CD14-positive monocyte (primary cell): ENCODE results near the gene CDH13. TPM values are rescaled to one million over a fixed set of nuclear protein-coding genes. Genes with fewer than 3 reads are reported as not detected.

Experiments used
- DNase-seq, 3 donors: peaks; one replicate each; pipeline ENCODE4 v3.0.0-alpha.2; 2011 to 2022
- H2AFZ ChIP-seq: 2 replicates; pipeline ENCODE4 v1.6.0; 2012; ENCODE audit warnings: mild to moderate bottlenecking, low read depth, low read length, inconsistent platforms; ENCODE audit not compliant: insufficient read depth, poor library complexity, severe bottlenecking
- H3K27ac ChIP-seq, 2 donors: 1 replicate in 1 of 2; 2 replicates in 1 of 2; pipeline ENCODE4 v1.5.1; 2012 to 2013; ENCODE audit warnings: low read length in 2 of 2, control low read depth in 1 of 2, inconsistent platforms in 1 of 2, low read depth in 1 of 2, mild to moderate bottlenecking in 1 of 2
- H3K27me3 ChIP-seq, 2 donors: one replicate each; pipeline versions ENCODE4 v1.6.0 to v1.6.1; 2011 to 2013; ENCODE audit warnings: low read length in 2 of 2; ENCODE audit not compliant: control insufficient read depth in 2 of 2, insufficient read depth in 2 of 2
- H3K36me3 ChIP-seq, 2 donors: replicated peaks in 1 of 2; 1 replicate in 1 of 2; 2 replicates in 1 of 2; pipeline versions ENCODE4 v1.5.1 to v1.6.1; 2012 to 2013; ENCODE audit warnings: low read length in 2 of 2, control low read depth in 1 of 2, inconsistent platforms in 1 of 2, mild to moderate bottlenecking in 1 of 2; ENCODE audit not compliant: insufficient read depth in 2 of 2, control insufficient read depth in 1 of 2
- H3K4me1 ChIP-seq, 2 donors: 1 replicate in 1 of 2; 2 replicates in 1 of 2; pipeline versions ENCODE4 v1.5.1 to v1.6.1; 2012 to 2013; ENCODE audit warnings: low read length in 2 of 2, control low read depth in 1 of 2, inconsistent platforms in 1 of 2, mild to moderate bottlenecking in 1 of 2, moderate library complexity in 1 of 2; ENCODE audit not compliant: insufficient read depth in 2 of 2, control insufficient read depth in 1 of 2
- H3K4me2 ChIP-seq: replicated peaks from 2 replicates; pipeline ENCODE3; 2012; ENCODE audit warnings: low read length, moderate library complexity, mild to moderate bottlenecking; ENCODE audit not compliant: poor library complexity, severe bottlenecking; ENCODE audit errors: extremely low read depth
- H3K4me3 ChIP-seq, 3 experiments: fragments of 200-600 bp in 1 of 3; sonication (generic) in 1 of 3; replicated peaks in 1 of 3; 1 replicate in 2 of 3; 2 replicates in 1 of 3; pipeline ENCODE4 v1.5.1; 2011 to 2013; ENCODE audit warnings: low read length in 3 of 3, mild to moderate bottlenecking in 3 of 3, control low read depth in 2 of 3, low read depth in 2 of 3, inconsistent platforms in 1 of 3, moderate library complexity in 1 of 3
- H3K79me2 ChIP-seq: 2 replicates; pipeline ENCODE4 v1.6.0; 2012; ENCODE audit warnings: mild to moderate bottlenecking, control low read depth, inconsistent platforms, low read length, moderate library complexity; ENCODE audit not compliant: insufficient read depth
- H3K9ac ChIP-seq: 2 replicates; pipeline ENCODE4 v1.6.0; 2017; ENCODE audit warnings: low read length, mild to moderate bottlenecking; ENCODE audit not compliant: insufficient read depth, poor library complexity, severe bottlenecking
- H3K9me3 ChIP-seq, 2 donors: replicated peaks in 1 of 2; 1 replicate in 1 of 2; 2 replicates in 1 of 2; pipeline versions ENCODE4 v1.5.1 to v1.6.1; 2012 to 2013; ENCODE audit warnings: low read length in 2 of 2, control low read depth in 1 of 2; ENCODE audit not compliant: control insufficient read depth in 1 of 2, insufficient read depth in 1 of 2
- H4K20me1 ChIP-seq: 2 replicates; pipeline ENCODE4 v1.6.0; 2012; ENCODE audit warnings: mild to moderate bottlenecking, low read length, control low read depth, moderate library complexity; ENCODE audit not compliant: insufficient read depth
- H3K27ac Mint-ChIP-seq, 7 donors: one replicate each; pipeline ENCODE4 v1.8.0; 2020; ENCODE audit warnings: mild to moderate bottlenecking in 7 of 7, mixed read lengths in 7 of 7, moderate library complexity in 6 of 7, inconsistent platforms in 2 of 7
- H3K27me3 Mint-ChIP-seq, 3 donors: one replicate each; pipeline ENCODE4 v1.8.0; 2021 to 2022; ENCODE audit warnings: low read depth in 3 of 3, mild to moderate bottlenecking in 3 of 3, mixed read lengths in 3 of 3, moderate library complexity in 3 of 3, inconsistent platforms in 1 of 3
- H3K36me3 Mint-ChIP-seq, 2 donors: one replicate each; pipeline ENCODE4 v1.8.0; 2020; ENCODE audit warnings: mixed read lengths in 2 of 2, inconsistent platforms in 1 of 2, mild to moderate bottlenecking in 1 of 2
- H3K4me1 Mint-ChIP-seq: one replicate; pipeline ENCODE4 v1.8.0; 2020; ENCODE audit warnings: mild to moderate bottlenecking, mixed read lengths
- H3K4me3 Mint-ChIP-seq, 2 donors: one replicate each; pipeline ENCODE4 v1.8.0; 2020; ENCODE audit warnings: mild to moderate bottlenecking in 2 of 2, mixed read lengths in 2 of 2, moderate library complexity in 1 of 2
- H3K9me3 Mint-ChIP-seq, 7 donors: one replicate each; pipeline ENCODE4 v1.8.0; 2020 to 2022; ENCODE audit warnings: mixed read lengths in 7 of 7, mild to moderate bottlenecking in 6 of 7, moderate library complexity in 6 of 7, inconsistent platforms in 2 of 7
- CTCF ChIP-seq: fragments of 200-600 bp; IDR thresholded peaks from one replicate; pipeline ENCODE4 v1.8.0; 2022; ENCODE audit warnings: antibody characterized with exemption, mild to moderate bottlenecking
- WGBS: methylation state at CpG from one replicate; pipeline ENCODE4 v1.1.5; 2013; ENCODE audit warnings: missing lambda C conversion rate; ENCODE audit not compliant: insufficient coverage; 5-methylcytosine and 5-hydroxymethylcytosine counted together
- intact Hi-C, 2 donors: fragments of 100-400 bp; cut with micrococcal nuclease; formaldehyde crosslinking; loops; one replicate each; pipeline versions ENCODE4 v1.15.0 to v1.15.1; 2023
- polyA plus RNA-seq, 3 donors: library from polyadenylated mRNA; depleted of rRNA in 1 of 3; unstranded in 2 of 3; stranded (reverse) in 1 of 3; fragments of 300-500 nt in 2 of 3; fragments of >200 nt in 1 of 3; fragmentation: Illumina TruSeq in 2 of 3; gene quantifications; 1 replicate in 2 of 3; 2 replicates in 1 of 3; pipeline ENCODE4 v1.2.3, GENCODE V29; 2012 to 2021

The CDH13 gene
- polyA plus RNA-seq, 3 donors = 0.13 to 0.19 TPM; not detected in 1

- Histone ChIP-seq H3K27me3 (no peaks in the 10 kb centered on the region), H4K20me1 (no peaks in the 10 kb centered on the region), H3K4me2 (no peak overlapping the region), H3K4me1 (no peaks in the 10 kb centered on the region), H3K36me3 (no peaks in the 10 kb centered on the region), H3K9me3 (no peaks in the 10 kb centered on the region), H3K9ac (no peak overlapping the region), H3K27ac (no peak overlapping the region), H2AFZ (no peak overlapping the region), H3K4me3 (no peak overlapping the region), H3K79me2 (no peaks in the 10 kb centered on the region)
- Mint-ChIP-seq H3K4me3 (no peak overlapping the region), H3K27ac (no peak overlapping the region), H3K36me3 (no peaks in the 10 kb centered on the region), H3K4me1 (no peaks in the 10 kb centered on the region), H3K27me3 (peaks cover 1 to 4% (median 2%) of the 10 kb centered on the region in 3 donors), H3K9me3 (peaks cover 0 to 7% (median 6%) of the 10 kb centered on the region in 7 donors)
- no peak for TF ChIP-seq CTCF
- intact Hi-C loops = no loop called here
- no peak for DNase-seq
- WGBS = 75% methylated on average over 4 of the region's 7 CpGs
These were observed 340.7 kb downstream of the CDH13 start for GRCh38 chr16:82967424-82967823.

- no peak overlapping the region for H2AFZ ChIP-seq
- no peak for DNase-seq
- H4K20me1 ChIP-seq = no peaks in the 10 kb centered on the region
- no peaks in the 10 kb centered on the region for H3K79me2 ChIP-seq
- no peaks in the 10 kb centered on the region for H3K27me3 ChIP-seq
- no peak overlapping the region for H3K4me3 ChIP-seq
- no peak overlapping the region for H3K4me2 ChIP-seq
- H3K27ac Mint-ChIP-seq = no peak overlapping the region
- no peaks in the 10 kb centered on the region for H3K4me1 Mint-ChIP-seq
- no peaks in the 10 kb centered on the region for H3K4me1 ChIP-seq
- no peak overlapping the region for H3K4me3 Mint-ChIP-seq
- WGBS = 68% methylated on average over 3 of the region's 5 CpGs
- TF ChIP-seq CTCF = no peak
- H3K36me3 Mint-ChIP-seq = no peaks in the 10 kb centered on the region
- H3K9ac ChIP-seq = no peak overlapping the region
- no peaks in the 10 kb centered on the region for H3K36me3 ChIP-seq
- no peaks in the 10 kb centered on the region for H3K9me3 ChIP-seq
- intact Hi-C loops = no loop called here
- peaks cover under 1 to 2% (median 1%) of the 10 kb centered on the region in 3 donors for H3K27me3 Mint-ChIP-seq
- H3K27ac ChIP-seq = no peak overlapping the region
- peaks cover 0 to 10% (median 8%) of the 10 kb centered on the region in 7 donors for H3K9me3 Mint-ChIP-seq
These were observed 344.4 kb downstream of the CDH13 start for GRCh38 chr16:82971126-82971525.
